Stomach smooth muscle (tissue), 2 donors: ENCODE measurements around the gene ZNF566.

Experiments used
- H3K27ac ChIP-seq: one replicate; pipeline ENCODE4 v1.7.0; 2013; ENCODE audit warnings: mild to moderate bottlenecking, low read length, inconsistent platforms
- H3K27me3 ChIP-seq, 2 donors: one replicate each; pipeline ENCODE4 v1.7.0; 2013; ENCODE audit warnings: low read length in 2 of 2; ENCODE audit not compliant: insufficient read depth in 2 of 2, control insufficient read depth in 1 of 2
- H3K36me3 ChIP-seq, 2 donors: one replicate each; pipeline ENCODE4 v1.7.0; 2013; ENCODE audit warnings: low read length in 2 of 2; ENCODE audit not compliant: control insufficient read depth in 2 of 2, insufficient read depth in 2 of 2
- H3K4me1 ChIP-seq: one replicate; pipeline ENCODE4 v1.7.0; 2013; ENCODE audit warnings: low read length; ENCODE audit not compliant: control insufficient read depth, insufficient read depth
- H3K4me3 ChIP-seq, 2 donors: one replicate each; pipeline ENCODE4 v1.7.0; 2013; ENCODE audit warnings: low read length in 2 of 2
- H3K9ac ChIP-seq, 2 donors: one replicate each; pipeline ENCODE4 v1.7.0; 2013; ENCODE audit warnings: low read length in 2 of 2, mild to moderate bottlenecking in 1 of 2
- H3K9me3 ChIP-seq, 2 donors: one replicate each; pipeline ENCODE4 v1.7.0; 2013; ENCODE audit warnings: low read length in 2 of 2; ENCODE audit not compliant: control insufficient read depth in 2 of 2
- donor health status: healthy.
- donor health status: Pancreatic carcinoma.

ZNF566 gene

DNA sequence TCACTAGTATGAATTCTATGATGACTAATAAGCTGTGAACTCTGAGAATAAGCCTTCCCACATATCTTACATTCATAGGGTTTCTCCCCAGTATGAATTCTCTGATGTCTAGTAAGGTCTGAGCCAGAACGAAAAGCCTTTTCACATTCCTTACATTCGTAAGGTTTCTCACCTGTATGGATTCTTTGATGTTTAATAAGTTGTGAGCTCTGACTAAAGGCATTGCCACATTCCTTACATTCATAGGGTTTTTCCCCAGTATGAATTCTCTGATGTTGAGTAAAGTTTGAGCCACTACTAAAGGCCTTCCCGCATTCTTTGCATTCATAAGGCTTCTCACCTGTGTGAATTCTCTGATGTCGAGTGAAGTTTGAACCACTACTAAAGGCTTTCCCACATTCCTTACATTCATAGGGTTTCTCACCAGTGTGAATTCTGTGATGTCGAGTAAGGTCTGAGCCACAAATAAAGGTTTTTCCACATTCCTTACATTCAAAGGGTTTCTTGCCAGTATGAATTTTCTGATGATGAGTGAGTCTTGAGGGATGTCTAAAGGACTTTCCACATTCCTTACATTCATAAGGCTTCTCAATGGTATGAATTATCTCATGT lies 40.2 kb downstream of the ZNF566 start:
- peak overlapping the region in 1 of 2 donors; percentile 35 for H3K4me3 ChIP-seq
- H3K4me1 ChIP-seq: no peaks in the 10 kb centered on the region
- H3K27me3 ChIP-seq: no peaks in the 10 kb centered on the region
- H3K36me3 ChIP-seq: peaks cover 22 to 28% of the 10 kb centered on the region in 2 donors
- no peak overlapping the region for H3K9ac ChIP-seq
- no peak overlapping the region for H3K27ac ChIP-seq
- peaks cover 15 to 40% of the 10 kb centered on the region in 2 donors for H3K9me3 ChIP-seq

DNA sequence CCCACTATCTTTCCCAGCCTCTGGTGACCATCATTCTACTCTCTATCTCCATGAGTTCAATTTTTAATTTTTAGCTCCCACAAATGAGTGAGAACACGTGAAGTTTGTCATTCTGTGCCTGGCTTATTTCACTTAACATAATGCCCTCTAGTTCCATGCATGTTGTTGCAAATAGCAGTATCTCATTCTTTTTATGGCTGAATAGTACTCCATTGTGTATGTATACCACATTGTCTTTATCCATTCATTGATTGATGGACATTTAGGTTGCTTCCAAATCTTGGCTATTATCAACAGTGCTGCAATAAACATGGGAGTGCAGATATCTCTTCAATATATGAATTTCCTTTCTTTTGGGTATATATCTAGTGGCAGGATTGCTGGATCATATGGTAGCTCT lies 48.0 kb downstream of the ZNF566 start:
- no peaks in the 10 kb centered on the region for H3K4me1 ChIP-seq

DNA sequence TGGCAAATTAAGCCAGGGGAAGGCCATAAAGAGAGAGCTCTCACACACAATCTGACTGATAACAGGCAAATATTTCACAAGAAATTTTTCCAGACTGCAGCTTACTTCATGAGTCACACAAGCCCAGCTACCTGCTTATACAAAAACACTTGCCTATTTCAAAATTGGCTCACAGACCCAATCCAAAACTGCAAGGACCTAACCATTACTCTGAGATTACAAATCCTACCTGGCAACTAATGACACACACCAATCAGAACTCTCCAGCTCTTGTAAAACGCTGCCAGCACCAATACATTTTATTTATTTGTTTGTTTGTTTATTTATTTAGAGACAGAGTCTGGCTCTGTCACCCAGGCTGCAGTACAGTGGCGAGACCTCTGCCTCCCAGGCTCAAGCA lies 52.8 kb downstream of the ZNF566 start:
- Histone ChIP-seq H3K27me3 (no peaks in the 10 kb centered on the region), H3K9me3 (no peaks in the 10 kb centered on the region)

More for the DNA sequence above, 48.0 kb downstream of the ZNF566 start:
- H3K27me3 ChIP-seq: no peaks in the 10 kb centered on the region
- H3K9ac ChIP-seq: no peak overlapping the region
- no peak overlapping the region for H3K4me3 ChIP-seq
- peaks cover 9 to 10% of the 10 kb centered on the region in 2 donors for H3K9me3 ChIP-seq
- H3K27ac ChIP-seq: no peak overlapping the region
- H3K36me3 ChIP-seq: no peaks in the 10 kb centered on the region

DNA sequence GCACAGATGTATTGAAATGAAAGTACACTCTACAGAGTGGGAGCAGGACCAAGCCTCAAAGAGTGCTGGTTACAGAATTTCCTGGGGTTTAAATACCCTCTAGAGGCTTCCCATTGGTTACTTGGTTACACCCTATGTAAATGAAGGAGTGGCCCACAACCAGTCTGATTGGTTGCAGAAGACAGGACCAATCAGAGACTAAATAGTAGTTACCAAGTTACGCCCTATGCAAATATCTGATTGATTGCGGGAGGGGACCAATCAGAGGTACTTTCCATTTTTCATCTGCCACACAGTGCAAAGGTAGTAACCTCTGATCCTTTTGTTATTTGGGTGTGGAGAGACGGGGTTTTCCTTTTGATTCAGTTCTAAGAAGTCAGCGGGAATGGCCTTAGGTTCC lies 65.4 kb downstream of the ZNF566 start:
- Histone ChIP-seq H3K27ac (no peak overlapping the region), H3K27me3 (peaks cover 0 to 4% of the 10 kb centered on the region in 2 donors), H3K4me3 (no peak overlapping the region), H3K36me3 (no peaks in the 10 kb centered on the region), H3K4me1 (peaks cover 6% of the 10 kb centered on the region), H3K9ac (no peak overlapping the region), H3K9me3 (peaks cover 0 to 2% of the 10 kb centered on the region in 2 donors)

More for the DNA sequence above, 52.8 kb downstream of the ZNF566 start:
- no peak overlapping the region for H3K4me3 ChIP-seq
- no peaks in the 10 kb centered on the region for H3K4me1 ChIP-seq
- no peaks in the 10 kb centered on the region for H3K36me3 ChIP-seq
- H3K27ac ChIP-seq: no peak overlapping the region
- H3K9ac ChIP-seq: no peak overlapping the region

DNA sequence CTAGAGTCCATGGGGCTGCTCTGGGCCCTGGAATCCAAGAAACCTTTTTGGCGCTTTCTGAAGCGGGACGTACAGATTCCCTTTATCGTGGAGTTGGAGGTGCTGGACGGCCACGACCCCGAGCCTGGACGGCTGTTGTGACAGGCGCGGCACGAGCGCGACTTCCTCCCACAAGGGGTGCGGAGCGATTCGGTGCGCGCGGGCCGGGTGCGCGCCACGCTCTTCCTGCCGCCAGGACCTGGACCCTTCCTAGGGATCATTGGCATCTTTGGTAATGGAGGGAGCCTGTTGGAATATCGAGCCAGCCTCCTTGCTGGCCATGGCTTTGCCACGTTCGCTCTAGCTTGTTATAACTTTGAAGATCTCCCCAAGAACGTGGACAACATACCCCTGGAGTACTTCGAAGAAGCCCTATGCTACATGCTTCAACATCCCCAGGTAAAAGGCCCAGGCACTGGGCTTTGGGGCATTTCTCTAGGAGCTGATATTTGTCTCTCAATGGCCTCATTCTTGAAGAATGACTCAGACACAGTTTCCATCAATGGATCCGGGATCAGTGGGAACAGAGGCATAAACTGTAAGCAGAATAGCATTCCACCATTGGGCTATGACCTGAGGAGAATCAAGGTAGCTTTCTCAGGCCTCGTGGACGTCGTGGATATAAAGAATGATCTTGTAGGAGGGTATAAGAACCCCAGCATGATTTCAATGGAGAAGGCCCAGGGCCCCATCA lies 67.4 kb downstream of the ZNF566 start:
- Histone ChIP-seq H3K36me3 (no peaks in the 10 kb centered on the region), H3K4me1 (peaks cover 20% of the 10 kb centered on the region), H3K4me3 (peak overlapping the region; percentile 74 to 75), H3K9ac (peak overlapping the region; percentile 47 to 55), H3K9me3 (no peaks in the 10 kb centered on the region), H3K27me3 (peaks cover 0 to 4% of the 10 kb centered on the region in 2 donors), H3K27ac (no peak overlapping the region)

DNA sequence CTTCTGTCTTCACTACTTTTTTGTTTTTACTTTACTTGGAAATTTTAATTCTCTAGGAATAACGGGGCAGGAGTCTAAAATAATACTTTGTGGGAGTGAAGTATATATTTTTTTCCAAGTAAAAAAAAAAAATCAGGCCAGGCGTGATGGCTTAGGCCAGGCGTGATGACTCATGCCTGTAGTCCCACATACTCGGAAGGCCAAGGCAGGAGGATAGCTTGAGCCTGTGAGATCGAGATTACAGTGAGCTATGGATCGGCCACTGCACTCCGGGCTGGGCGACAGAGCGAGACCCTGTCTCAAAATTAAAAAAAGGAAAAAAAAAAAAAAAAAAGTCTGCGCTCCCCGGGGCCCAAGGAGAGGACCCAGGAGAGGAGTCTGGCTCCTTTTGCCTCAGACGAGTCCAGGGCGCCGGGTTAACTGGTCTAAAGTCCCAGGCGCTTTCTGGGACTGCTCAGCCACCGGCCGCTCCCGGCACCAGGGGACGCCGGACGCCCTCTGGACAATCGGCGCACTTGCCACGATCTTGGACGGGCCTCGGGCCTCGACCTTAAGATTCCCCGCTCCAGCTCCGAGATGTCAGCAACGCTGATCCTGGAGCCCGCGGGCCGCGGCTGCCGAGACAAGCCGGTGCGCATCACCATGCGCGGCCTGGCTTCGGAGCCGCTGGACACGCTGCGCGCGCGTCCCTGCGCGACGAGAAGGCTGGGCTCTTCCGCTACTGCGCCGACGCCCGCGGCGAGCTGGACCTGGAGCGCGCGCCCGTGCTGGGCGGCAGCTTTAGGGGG lies 68.2 kb downstream of the ZNF566 start:
- Histone ChIP-seq H3K27ac (no peak overlapping the region), H3K27me3 (peaks cover 0 to 4% of the 10 kb centered on the region in 2 donors), H3K9me3 (no peaks in the 10 kb centered on the region), H3K4me3 (peak overlapping the region; percentile 74 to 75), H3K4me1 (peaks cover 20% of the 10 kb centered on the region), H3K36me3 (no peaks in the 10 kb centered on the region), H3K9ac (peak overlapping the region; percentile 47 to 55)

DNA sequence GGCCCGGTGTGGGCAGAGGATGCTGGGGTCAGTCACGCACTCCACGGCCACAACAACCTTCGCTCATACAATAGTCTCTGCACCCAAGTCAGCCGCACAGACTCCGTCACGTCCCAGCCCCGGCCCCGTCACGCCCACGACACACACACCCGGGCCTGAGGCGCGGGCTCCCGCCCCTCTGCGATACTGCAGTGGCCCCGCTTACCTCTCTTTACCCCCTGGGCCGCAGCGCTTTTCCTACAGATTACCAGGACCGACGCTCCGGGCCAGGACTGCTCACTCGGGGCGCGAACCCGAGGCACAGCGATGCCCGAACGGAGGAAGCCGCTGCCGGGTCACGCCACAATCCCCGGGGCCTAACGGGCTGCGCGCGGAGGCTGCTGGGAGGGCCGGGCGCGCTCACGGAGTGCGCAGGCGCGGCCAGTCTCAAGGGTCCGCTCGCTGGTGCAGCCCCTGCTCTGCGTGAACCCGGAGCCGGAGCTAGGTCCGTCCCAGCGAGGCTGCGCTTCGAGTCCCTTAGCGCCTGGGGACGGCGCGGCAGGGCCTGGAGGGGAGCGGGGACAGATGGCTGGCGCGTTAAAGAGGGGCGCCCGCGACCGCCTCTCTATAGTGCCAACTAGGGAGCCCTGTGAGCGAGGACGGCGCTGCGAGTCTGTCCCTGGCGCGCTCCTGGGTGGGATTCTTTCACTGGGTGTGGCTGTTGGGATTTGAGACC lies 70.9 kb downstream of the ZNF566 start, which contains the start of gene ZFP82:
ZFP82 (minus strand) TSS at position 358 of the 715 bp plus-strand sequence. CDS start 8,855 bp downstream, outside the sequence.
- H3K9ac ChIP-seq: peak within 1 kb of the TSS; percentile 83 to 93
- H3K4me3 ChIP-seq: peak within 1 kb of the TSS; percentile 63 to 91
- peak within 1 kb of the TSS; percentile 86 for H3K27ac ChIP-seq
- peaks cover 20% of the 10 kb centered on the region for H3K4me1 ChIP-seq
- no peaks in the 10 kb centered on the region for H3K9me3 ChIP-seq
- peaks cover 0 to 4% of the 10 kb centered on the region in 2 donors for H3K27me3 ChIP-seq
- H3K36me3 ChIP-seq: no peaks in the 10 kb centered on the region

DNA sequence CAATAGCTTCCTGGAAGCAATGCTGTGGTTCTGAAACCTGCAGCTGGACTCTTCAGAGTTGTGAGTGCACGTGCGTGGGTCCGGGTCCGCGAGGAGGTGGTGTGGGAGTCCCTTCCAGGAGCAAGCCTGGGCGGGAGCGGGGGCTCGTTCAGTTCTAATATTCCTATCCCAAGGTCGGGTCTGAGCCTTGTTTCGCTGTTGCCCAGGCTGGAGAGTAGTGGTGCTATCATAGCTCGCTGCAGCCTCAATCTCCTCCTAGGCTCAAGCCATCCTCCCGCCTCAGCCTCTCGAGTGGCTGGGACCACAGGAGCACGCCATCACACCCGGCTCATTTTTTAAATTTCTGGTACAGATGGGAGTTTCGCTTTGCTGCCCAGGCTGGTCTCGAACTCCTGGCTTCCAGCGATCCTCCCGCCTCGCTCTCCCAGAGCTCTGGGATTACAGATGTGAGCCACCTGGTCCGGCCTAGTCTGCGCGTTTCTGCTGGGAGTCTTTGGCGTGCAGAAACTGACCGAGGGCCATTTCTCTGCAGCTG lies 71.5 kb downstream of the ZNF566 start:
- no peaks in the 10 kb centered on the region for H3K9me3 ChIP-seq
- H3K9ac ChIP-seq: peak overlapping the region; percentile 83 to 93
- H3K4me3 ChIP-seq: peak overlapping the region; percentile 63 to 91
- peaks cover 20% of the 10 kb centered on the region for H3K4me1 ChIP-seq
- H3K27ac ChIP-seq: peak overlapping the region; percentile 86
- H3K36me3 ChIP-seq: no peaks in the 10 kb centered on the region
- H3K27me3 ChIP-seq: peaks cover 0 to 4% of the 10 kb centered on the region in 2 donors

DNA sequence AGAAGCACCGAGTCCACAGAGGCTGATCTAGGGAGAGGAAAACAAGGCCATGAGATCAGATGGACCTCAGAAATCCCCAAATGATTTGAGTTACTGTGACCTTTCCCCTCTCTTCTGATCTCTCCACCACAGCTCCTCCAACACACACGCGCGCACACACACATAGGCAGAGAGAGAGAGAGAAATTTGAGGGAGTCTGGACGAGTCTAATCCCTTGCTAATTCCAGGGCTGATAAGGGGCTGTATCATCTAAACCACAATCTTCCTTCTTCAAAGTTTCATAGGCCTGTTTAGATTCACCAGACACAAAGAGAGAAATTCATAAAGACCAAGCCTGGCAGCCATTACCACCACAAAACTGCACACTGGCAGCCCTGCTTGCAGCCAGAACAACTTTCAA lies 79.5 kb downstream of the ZNF566 start:
- H3K27ac ChIP-seq: no peak overlapping the region
- no peaks in the 10 kb centered on the region for H3K4me1 ChIP-seq
- H3K4me3 ChIP-seq: no peak overlapping the region
- H3K9ac ChIP-seq: no peak overlapping the region
- H3K27me3 ChIP-seq: no peaks in the 10 kb centered on the region
- H3K36me3 ChIP-seq: peaks cover 24 to 32% of the 10 kb centered on the region in 2 donors
- H3K9me3 ChIP-seq: no peaks in the 10 kb centered on the region

DNA sequence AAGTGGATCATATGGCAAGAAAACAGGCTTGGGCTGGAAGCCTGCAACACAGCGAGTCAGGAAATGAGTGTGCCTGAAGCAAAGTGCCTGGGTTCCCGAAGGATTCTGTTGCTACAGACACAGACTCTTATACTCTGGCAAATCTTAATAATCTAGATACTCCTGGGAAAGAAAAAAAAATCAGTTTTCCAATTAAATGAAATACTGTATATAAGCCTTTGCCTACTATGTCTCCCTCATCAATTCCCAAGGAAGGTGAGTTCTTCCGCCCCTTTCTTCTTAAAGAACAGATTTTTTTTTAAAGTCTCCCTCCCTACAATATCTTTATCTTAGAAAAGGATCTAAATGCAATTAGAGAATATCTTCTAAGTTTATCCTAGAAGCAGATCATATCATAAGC lies 81.3 kb downstream of the ZNF566 start:
- H3K27me3 ChIP-seq: no peaks in the 10 kb centered on the region
- no peaks in the 10 kb centered on the region for H3K4me1 ChIP-seq
- H3K9me3 ChIP-seq: no peaks in the 10 kb centered on the region
- no peak overlapping the region for H3K9ac ChIP-seq
- no peak overlapping the region for H3K27ac ChIP-seq
- H3K4me3 ChIP-seq: no peak overlapping the region
- H3K36me3 ChIP-seq: peaks cover 32 to 40% of the 10 kb centered on the region in 2 donors
